GM06990 (cell line): ENCODE measurements around the gene SEMA6A.

Experiments
- DNase-seq: peaks from one replicate; pipeline ENCODE4 v3.0.0-alpha.2; 2011; ENCODE audit not compliant: insufficient read length; ENCODE audit errors: extremely low read depth
- H3K27me3 ChIP-seq: replicated peaks from 2 replicates; pipeline ENCODE4 v1.6.0; 2011; ENCODE audit warnings: low read length; ENCODE audit not compliant: control insufficient read depth, insufficient read depth
- H3K36me3 ChIP-seq: 2 replicates; pipeline ENCODE4 v1.5.1; 2011; ENCODE audit warnings: low read length; ENCODE audit not compliant: control insufficient read depth, insufficient read depth
- H3K4me3 ChIP-seq: replicated peaks from 2 replicates; pipeline ENCODE4 v1.5.1; 2011; ENCODE audit warnings: low read depth, mild to moderate bottlenecking, control low read depth, low read length
- TF ChIP-seq, protein P1 (sequence below): IDR thresholded peaks from 2 replicates; pipeline ENCODE4 v1.5.1; 2011; ENCODE audit warnings: low read length, control low read depth, mild to moderate bottlenecking, inconsistent platforms; ENCODE audit not compliant: insufficient read depth, poor library complexity, severe bottlenecking

The SEMA6A gene

GRCh38 chr5:116518423-116518822, 56.2 kb downstream of the SEMA6A start:
- H3K4me3 ChIP-seq = no peak overlapping the region
- no peak for DNase-seq
- H3K27me3 ChIP-seq = no peaks in the 10 kb centered on the region
- H3K36me3 ChIP-seq = no peaks in the 10 kb centered on the region; the same call in 1 of the 2 replicates
- TF ChIP-seq, protein P1, sequence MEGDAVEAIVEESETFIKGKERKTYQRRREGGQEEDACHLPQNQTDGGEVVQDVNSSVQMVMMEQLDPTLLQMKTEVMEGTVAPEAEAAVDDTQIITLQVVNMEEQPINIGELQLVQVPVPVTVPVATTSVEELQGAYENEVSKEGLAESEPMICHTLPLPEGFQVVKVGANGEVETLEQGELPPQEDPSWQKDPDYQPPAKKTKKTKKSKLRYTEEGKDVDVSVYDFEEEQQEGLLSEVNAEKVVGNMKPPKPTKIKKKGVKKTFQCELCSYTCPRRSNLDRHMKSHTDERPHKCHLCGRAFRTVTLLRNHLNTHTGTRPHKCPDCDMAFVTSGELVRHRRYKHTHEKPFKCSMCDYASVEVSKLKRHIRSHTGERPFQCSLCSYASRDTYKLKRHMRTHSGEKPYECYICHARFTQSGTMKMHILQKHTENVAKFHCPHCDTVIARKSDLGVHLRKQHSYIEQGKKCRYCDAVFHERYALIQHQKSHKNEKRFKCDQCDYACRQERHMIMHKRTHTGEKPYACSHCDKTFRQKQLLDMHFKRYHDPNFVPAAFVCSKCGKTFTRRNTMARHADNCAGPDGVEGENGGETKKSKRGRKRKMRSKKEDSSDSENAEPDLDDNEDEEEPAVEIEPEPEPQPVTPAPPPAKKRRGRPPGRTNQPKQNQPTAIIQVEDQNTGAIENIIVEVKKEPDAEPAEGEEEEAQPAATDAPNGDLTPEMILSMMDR = no peak

DNA sequence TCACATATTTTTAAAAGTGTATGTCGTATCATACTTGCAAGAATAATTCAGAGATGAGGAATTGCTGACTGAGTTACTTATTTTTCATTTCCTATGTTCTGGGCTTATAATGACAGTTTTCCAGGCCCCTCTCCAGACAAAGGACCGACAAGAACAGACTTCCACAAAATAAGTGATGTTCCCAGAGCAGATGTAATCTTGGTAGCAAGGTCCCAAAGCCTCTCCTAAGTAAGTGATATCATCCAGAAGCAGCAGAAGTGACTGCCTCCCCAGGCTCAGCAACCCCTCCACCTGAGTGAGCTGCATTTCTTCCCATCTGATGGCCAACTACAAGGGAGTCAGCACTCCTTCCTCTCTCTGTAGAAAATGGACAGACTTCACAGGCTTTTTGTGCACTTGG, 57.1 kb downstream of the SEMA6A start:
- TF ChIP-seq, protein P1 = no peak
- H3K36me3 ChIP-seq = no peaks in the 10 kb centered on the region; the same call in 1 of the 2 replicates
- no peak for DNase-seq
- H3K27me3 ChIP-seq = no peaks in the 10 kb centered on the region
- H3K4me3 ChIP-seq = no peak overlapping the region

- TF ChIP-seq, protein P1 = no peak
- Histone ChIP-seq H3K36me3 (no peaks in the 10 kb centered on the region), H3K4me3 (no peak overlapping the region), H3K27me3 (no peaks in the 10 kb centered on the region)
- DNase-seq = no peak
Measured at GRCh38 chr5:116516021-116516420, 58.6 kb downstream of the SEMA6A start.

GRCh38 chr5:116514421-116514970, 60.1 kb downstream of the SEMA6A start:
- TF ChIP-seq, protein P1 = no peak
- no peak for DNase-seq
- H3K4me3 ChIP-seq = no peak overlapping the region
- no peaks in the 10 kb centered on the region for H3K36me3 ChIP-seq
- H3K27me3 ChIP-seq = no peaks in the 10 kb centered on the region; the same call in 1 of the 2 replicates

DNA sequence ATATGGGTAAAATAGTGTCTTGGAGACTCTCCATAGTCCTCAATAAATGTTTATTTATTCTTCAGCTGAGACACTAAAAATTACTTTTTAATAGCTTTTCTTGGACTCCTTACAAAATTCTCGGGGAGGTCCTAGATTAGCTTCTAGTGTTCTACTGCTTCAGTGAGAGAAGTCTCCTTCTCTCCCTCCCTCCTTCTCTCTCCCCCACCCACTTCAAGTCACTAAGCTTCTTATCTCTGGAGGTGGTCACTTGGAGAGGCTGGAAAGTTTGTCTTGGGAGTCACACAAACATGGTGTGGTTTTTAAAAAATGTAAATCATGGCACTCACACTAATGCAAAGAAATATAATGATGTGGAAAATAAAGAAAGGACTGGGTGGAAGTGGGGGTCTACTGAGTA, 64.1 kb downstream of the SEMA6A start:
- H3K27me3 ChIP-seq = no peaks in the 10 kb centered on the region; the same call in 1 of the 2 replicates
- no peak overlapping the region for H3K4me3 ChIP-seq
- TF ChIP-seq, protein P1 = no peak
- no peaks in the 10 kb centered on the region for H3K36me3 ChIP-seq
- no peak for DNase-seq
